Body of pancreas (tissue), 4 donors: ENCODE data around the gene RRM1.

Experiments used
- POLR2A ChIP-seq, 3 donors: fragments of 450-650 bp; IDR thresholded peaks; one replicate each; pipeline ENCODE4 v1.6.1; 2016; ENCODE audit warnings: antibody characterized with exemption in 3 of 3, mild to moderate bottlenecking in 2 of 3
- TF ChIP-seq, protein P1 (sequence below), 7 experiments: fragments of 450-650 bp in 4 of 7; fragments of 200-600 bp in 3 of 7; sonication (generic) in 3 of 7; IDR thresholded peaks; one replicate each; pipeline ENCODE4 v1.5.1; 2016 to 2019; ENCODE audit warnings: antibody characterized with exemption in 7 of 7

DNA sequence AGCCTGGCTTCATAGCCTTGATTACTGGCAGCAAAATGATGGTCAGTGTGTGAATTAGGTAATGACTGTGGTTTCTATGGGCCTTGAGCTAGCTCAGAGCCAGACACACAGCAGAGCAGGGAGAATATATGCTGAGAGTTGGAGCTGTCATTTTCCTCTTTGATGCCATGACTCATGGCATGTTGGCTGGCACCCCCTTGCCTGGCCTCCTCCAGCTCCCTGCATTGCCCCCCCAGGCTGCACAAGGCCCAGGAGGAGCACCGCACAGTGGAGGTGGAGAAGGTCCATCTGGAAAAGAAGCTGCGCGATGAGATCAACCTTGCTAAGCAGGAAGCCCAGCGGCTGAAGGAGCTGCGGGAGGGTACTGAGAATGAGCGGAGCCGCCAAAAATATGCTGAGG lies 20.3 kb upstream of the RRM1 start:
- TF ChIP-seq, protein P1, sequence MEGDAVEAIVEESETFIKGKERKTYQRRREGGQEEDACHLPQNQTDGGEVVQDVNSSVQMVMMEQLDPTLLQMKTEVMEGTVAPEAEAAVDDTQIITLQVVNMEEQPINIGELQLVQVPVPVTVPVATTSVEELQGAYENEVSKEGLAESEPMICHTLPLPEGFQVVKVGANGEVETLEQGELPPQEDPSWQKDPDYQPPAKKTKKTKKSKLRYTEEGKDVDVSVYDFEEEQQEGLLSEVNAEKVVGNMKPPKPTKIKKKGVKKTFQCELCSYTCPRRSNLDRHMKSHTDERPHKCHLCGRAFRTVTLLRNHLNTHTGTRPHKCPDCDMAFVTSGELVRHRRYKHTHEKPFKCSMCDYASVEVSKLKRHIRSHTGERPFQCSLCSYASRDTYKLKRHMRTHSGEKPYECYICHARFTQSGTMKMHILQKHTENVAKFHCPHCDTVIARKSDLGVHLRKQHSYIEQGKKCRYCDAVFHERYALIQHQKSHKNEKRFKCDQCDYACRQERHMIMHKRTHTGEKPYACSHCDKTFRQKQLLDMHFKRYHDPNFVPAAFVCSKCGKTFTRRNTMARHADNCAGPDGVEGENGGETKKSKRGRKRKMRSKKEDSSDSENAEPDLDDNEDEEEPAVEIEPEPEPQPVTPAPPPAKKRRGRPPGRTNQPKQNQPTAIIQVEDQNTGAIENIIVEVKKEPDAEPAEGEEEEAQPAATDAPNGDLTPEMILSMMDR (IDR thresholded peaks at IDR 0.05): no peak
- TF ChIP-seq POLR2A (IDR thresholded peaks at IDR 0.05): no peak
